GM21515 (cell line): ENCODE results near the gene GRIN3B.

ENCODE experiments used
- ATAC-seq: cut with Tn5 transposase; IDR thresholded peaks from one replicate; pipeline ENCODE4 v1.9.1; 2021; ENCODE audit not compliant: unreplicated experiment

GRIN3B gene

DNA sequence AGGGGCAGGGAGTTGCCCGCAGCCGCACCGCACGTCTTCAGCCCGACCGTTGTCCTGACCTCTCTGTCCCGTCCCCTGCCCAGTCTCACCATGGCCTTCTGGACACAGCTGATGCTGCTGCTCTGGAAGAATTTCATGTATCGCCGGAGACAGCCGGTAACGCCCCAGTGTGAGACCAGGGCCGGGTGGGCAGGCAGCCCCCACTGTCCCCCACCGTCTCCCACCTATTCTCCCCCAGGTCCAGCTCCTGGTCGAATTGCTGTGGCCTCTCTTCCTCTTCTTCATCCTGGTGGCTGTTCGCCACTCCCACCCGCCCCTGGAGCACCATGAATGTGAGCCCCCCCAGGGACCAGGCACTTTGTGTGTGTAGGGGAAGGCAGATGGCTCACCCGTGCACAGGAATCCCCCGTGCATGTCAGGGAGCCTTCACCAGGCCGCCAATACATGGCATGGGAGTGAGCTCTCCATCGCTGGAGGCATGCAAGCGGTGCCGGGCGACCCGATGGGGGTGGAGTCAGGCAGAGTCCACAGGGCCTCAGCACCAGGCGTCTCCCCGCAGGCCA, 41.1 kb downstream of the GRIN3B start:
- ATAC-seq = no peak

DNA sequence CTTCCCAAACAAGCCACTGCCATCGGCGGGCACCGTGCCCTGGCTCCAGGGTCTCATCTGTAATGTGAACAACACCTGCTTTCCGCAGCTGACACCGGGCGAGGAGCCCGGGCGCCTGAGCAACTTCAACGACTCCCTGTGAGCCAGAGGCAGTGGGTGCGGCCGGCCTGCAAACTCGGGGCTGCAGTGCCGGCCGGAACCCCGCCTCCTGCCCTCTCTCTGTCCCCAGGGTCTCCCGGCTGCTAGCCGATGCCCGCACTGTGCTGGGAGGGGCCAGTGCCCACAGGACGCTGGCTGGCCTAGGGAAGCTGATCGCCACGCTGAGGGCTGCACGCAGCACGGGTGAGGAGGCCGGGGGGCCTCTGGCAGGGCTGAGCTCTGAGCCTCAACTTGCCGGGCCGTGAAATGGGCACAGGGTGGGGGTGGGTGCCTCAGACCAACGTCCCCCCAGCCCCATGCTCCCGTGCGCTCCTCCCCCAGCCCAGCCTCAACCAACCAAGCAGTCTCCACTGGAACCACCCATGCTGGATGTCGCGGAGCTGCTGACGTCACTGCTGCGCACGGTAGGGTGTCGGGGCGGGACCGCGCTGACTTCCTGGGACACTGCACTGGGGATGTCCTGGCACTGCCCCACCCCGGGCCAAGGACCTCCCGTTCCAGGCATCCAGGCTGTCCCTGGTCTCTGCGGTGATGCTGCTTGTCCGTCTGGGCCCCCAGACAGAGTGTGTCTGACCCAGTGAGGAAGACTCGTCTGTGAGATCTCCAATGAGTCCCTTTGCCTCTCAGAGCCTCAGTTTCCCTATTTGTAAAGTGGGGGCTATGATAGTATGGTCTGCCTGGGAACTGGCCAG, 41.8 kb downstream of the GRIN3B start:
- no peak for ATAC-seq

DNA sequence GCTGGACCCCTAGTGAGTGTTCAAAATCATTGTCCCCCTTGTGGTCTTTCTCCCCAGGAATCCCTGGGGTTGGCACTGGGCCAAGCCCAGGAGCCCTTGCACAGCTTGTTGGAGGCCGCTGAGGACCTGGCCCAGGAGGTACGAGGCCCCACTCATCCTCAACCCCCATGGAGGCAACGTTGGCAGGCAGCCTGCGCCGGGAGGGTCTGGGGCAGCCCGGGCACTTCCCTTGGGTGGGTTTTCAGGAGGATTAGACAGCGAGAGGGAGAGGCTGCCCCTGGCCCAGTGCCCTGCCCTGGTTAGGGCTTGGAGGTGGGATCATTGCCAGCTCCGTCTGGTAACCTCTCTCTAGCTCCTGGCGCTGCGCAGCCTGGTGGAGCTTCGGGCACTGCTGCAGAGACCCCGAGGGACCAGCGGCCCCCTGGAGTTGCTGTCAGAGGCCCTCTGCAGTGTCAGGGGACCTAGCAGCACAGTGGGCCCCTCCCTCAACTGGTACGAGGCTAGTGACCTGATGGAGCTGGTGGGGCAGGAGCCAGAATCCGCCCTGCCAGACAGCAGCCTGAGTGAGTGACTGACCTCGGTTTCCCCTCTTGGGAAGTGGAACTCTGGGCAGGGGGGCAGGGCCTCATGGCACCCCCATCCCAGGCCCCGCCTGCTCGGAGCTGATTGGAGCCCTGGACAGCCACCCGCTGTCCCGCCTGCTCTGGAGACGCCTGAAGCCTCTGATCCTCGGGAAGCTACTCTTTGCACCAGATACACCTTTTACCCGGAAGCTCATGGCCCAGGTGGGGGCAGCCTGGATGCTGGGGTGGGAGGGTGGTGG, 42.7 kb downstream of the GRIN3B start:
- ATAC-seq = no peak

DNA sequence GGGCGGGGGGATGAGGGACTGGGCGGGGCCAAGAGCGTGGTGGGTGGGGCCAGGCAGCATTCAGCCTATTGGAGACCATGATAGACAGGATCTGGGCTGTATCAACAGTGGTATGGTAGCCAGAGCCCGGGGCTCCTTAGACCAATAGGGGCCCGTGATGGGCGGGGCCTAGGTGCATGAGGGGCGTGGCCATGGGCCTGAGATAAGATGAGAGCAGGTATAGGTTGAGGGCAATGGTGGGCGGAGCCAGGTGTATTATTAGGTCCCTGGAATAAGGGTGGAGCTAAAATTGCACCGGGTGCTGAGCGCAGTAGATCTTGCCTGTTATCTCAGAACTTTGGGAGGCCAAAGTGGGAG, 45.0 kb downstream of the GRIN3B start:
- no peak for ATAC-seq

GRCh38 chr19:1046117-1046626, 46.0 kb downstream of the GRIN3B start:
- no peak for ATAC-seq

DNA sequence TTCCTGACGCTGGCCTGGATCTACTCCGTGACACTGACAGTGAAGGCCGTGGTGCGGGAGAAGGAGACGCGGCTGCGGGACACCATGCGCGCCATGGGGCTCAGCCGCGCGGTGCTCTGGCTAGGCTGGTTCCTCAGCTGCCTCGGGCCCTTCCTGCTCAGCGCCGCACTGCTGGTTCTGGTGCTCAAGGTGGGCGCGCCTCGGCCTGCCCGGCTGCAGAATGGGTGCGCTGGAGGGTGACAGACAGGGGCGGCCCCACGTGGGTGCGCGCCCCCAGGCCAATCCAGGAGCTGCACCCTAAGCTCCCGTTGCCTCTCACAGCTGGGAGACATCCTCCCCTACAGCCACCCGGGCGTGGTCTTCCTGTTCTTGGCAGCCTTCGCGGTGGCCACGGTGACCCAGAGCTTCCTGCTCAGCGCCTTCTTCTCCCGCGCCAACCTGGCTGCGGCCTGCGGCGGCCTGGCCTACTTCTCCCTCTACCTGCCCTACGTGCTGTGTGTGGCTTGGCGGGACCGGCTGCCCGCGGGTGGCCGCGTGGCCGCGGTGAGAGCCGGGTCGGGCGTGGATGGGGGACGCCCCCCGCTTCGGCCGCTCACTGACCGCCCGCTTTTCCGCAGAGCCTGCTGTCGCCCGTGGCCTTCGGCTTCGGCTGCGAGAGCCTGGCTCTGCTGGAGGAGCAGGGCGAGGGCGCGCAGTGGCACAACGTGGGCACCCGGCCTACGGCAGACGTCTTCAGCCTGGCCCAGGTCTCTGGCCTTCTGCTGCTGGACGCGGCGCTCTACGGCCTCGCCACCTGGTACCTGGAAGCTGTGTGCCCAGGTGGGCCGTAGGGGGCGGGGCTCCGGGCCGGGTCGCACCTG, 46.8 kb downstream of the GRIN3B start:
- no peak for ATAC-seq

GRCh38 chr19:1047696-1048147, 47.5 kb downstream of the GRIN3B start:
- no peak for ATAC-seq

DNA sequence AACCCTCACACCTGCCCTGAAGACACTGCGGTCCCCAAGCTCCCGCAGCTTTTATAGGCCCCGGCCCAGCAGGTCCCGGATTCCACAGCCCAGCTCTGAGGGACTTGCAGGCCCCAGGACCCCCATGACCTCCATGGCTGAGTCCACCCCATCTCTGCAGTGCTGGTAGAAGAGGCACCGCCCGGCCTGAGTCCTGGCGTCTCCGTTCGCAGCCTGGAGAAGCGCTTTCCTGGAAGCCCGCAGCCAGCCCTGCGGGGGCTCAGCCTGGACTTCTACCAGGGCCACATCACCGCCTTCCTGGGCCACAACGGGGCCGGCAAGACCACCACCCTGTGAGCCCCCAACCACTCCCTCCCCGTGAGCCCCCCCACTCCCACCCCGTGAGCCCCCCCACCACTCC, 48.9 kb downstream of the GRIN3B start:
- no peak for ATAC-seq

DNA sequence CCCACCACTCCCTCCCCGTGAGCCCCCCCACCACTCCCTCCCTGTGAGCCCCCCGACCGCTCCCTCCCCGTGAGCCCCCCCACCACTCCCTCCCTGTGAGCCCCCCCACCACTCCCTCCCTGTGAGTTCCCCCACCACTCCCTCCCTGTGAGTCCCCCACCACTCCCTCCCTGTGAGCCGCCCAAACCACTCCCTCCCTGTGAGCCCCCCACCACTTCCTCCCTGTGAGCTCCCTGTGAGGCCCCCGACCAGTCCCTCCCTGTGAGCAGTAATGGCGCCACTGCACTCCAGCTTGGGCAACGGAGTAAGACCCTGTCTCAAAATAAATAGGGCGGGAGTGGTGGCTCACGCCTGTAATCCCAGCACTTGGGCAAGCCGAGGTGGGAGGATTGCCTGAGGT, 49.6 kb downstream of the GRIN3B start:
- ATAC-seq = no peak

- no peak for ATAC-seq
Observed at GRCh38 chr19:1050989-1051788, 51.0 kb downstream of the GRIN3B start.

DNA sequence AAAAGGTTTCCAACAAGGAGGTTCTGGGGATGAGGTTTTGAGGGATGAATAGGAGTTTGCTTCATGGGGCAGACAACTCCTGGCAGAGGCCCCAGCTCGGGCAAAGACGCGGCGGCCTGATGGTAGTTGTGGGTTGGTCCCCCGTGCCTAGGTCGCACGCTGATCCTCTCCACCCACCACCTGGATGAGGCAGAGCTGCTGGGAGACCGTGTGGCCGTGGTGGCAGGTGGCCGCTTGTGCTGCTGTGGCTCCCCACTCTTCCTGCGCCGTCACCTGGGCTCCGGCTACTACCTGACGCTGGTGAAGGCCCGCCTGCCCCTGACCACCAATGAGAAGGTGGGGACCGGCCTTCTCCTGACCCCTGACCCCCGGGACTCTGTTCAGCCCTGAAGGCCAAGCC, 51.6 kb downstream of the GRIN3B start:
- ATAC-seq = no peak

GRCh38 chr19:1052349-1052975, 52.2 kb downstream of the GRIN3B start:
- no peak for ATAC-seq

GRCh38 chr19:1053176-1054101, 53.2 kb downstream of the GRIN3B start:
- no peak for ATAC-seq

- ATAC-seq = no peak
Observed at GRCh38 chr19:1054102-1055027, 54.1 kb downstream of the GRIN3B start.

- ATAC-seq = no peak
Observed at GRCh38 chr19:1055028-1055425, 54.8 kb downstream of the GRIN3B start.

- ATAC-seq = no peak
Observed at GRCh38 chr19:1055886-1056620, 55.8 kb downstream of the GRIN3B start.
